Activated CD4-positive, alpha-beta T cell treated with anti-CD3 and anti-CD28 coated beads, Interleukin-2, Interleukin-6, amounts not matched to agents 100 ng/mL and 50 ng/mL, durations not matched to agents 16 hours and 8 hours (primary cell): ENCODE data around the gene MCU.
"Not testable (repeated sequence)": the region's sequence is repeated elsewhere in the genome, so short reads cannot be mapped to it uniquely, and the experiment has no call there.

Source experiments
- DNase-seq: peaks from one replicate; pipeline ENCODE4 v3.0.0-alpha.2; 2020

The MCU gene

DNA sequence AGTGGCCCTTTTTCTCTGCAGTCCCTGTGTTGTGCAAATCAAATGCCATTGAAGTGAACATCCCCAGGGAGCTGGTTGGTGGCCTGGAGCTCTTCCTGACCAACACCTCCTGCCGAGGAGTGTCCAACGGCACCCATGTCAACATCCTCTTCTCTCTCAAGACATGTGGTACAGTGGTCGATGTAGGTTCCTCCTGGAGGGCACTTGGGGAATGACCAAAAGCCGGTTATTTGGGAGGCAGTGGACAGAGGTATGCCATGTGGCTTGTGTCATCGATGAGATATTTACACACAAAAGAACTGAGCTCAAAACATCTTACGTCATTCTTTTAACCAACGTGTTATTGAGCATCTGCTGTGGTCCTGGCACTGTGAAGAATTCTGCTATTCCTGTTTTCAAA is 221.3 kb downstream of the MCU start:
- no peak for DNase-seq

DNA sequence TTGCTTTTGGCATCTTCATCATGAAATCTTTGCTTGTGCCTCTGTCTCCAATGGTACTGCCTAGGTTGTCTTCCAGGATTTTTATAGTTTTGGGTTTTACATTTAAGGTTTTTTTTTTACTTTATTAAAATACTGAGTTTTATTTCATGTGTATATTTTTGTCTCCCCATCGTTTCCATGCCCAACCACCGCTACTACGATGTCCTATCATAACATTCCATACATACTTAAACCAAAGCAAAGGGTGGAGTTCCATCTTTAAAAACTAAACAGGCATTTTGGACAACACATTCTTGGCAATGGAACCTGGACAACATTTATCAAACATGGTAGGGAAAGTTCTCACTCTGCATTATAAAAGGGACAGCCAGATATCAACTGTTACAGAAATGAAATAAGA is 225.3 kb downstream of the MCU start:
- not testable (repeated sequence) for DNase-seq

DNA sequence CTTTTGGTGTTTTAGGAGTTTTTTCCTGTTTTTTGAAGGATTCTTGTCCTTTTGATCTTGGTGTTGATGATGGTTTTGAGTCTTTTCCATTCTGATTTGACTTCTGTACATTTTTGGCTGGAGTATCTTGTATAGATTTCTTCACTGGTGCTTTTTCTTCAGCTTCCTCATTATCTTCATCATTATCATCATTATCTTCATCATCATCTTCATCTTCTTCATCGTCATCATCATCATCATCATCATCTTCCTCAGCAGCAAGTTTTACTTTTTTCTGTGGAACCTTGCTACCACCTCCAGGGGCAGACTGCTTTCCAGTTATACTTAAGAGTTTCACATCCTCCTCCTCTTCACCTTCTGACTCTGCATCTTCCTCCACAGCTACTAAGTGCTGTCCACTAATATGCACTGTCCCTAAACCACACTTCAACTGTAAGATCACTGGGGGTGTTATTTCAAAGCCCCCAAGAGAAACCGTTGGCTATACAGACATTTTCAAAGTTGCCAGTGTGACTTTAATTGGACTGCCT is 225.9 kb downstream of the MCU start:
- not testable (repeated sequence) for DNase-seq

DNA sequence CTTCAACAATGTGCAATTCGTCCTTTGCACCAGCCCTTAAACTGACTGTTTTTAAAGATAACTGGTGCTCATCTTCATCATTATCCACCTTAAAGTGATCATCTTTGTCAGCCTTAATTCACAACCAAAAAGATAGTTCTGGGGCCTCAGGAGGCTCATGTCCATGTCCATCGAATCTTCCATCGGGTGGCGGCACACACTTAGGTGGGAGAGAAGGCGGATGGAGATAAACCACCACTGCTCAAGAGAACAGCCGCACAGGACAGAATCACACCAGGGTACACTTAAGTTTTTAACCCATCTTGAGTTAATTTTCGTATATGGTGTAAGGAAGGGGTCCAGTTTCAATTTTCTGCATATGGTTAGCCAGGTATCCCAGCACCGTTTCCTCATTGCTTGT is 226.4 kb downstream of the MCU start:
- no peak for DNase-seq

DNA sequence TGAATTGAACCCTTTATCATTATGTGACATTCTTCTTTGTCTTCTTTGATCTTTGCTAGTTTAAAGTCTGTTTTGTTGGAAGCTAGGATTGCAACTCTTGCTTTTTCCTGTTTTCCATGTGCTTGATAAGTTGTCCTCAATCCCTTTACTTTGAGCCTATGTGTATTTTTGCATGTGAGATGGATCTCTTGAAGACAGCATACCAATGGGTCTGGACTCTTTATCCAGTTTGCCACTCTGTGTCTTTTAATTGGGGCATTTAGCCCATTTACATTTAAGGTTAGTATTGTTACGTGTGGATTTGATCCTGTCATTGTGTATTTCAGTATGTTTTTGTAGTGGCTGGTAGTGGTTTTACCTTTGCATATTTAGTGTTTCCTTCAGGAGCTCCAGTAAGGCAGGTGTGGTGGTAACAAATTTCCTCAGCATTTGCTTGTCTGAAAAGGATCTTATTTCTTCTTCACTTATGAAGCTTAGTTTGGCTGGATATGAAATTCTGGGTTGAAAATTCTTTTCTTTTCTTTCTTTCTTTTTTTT is 229.3 kb downstream of the MCU start:
- DNase-seq, result not testable (repeated sequence)

DNA sequence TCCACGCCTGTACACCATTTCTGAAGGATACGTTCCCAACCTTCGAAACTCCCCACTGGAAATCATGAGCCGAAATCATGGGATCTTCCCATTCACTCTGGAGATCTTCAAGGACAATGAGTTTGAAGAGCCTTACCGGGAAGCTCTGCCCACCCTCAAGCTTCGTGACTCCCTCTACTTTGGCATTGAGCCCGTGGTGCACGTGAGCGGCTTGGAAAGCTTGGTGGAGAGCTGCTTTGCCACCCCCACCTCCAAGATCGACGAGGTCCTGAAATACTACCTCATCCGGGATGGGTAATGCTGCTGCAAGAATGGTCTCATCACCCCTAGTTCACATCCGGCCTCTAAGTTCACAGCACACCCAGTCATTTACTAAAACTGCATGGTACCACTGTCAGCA is 232.4 kb downstream of the MCU start:
- DNase-seq, result no peak

DNA sequence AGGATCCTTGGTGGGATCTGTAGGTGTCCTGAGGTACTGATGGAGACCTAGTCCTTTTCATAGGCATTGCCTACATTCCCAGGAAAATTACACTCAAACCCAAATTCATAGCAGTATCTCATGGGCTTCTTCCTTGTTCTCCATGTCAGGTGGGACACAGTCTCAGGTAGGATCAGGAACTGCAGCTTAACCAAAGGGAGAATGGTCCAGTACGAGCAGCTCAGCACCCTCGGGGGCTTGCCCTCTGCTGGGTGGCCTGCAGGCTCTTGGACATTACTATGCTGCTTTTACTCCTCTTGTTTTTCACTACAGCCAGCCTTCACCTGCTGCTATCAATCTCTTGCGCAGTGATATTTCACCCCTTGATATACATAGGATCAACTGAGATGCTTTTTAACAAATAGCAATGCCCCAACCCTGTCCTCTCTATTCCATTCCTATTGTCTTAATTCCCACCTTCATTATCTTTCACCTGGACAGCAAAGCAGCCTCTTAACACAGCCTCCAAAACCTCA is 234.1 kb downstream of the MCU start:
- DNase-seq, result no peak

DNA sequence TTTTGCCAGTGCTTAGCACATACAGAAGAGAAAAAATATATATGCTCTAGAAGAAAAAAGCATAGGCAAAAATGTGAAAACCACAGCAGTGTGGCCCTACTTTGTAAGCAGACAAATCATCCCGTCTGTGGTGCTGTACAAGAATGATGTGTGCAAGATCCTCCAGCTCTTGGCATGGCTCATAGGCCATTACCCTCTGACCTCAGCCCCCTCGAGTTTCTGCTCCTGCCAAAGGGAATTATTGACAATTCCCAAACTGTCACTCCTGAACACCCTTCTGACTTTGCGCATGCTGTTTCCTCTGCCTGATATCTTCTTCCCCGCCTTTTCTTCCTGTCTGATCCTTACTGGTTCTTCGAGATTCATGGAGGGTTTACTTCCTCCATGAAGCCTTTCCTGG is 235.5 kb downstream of the MCU start:
- no peak for DNase-seq

DNA sequence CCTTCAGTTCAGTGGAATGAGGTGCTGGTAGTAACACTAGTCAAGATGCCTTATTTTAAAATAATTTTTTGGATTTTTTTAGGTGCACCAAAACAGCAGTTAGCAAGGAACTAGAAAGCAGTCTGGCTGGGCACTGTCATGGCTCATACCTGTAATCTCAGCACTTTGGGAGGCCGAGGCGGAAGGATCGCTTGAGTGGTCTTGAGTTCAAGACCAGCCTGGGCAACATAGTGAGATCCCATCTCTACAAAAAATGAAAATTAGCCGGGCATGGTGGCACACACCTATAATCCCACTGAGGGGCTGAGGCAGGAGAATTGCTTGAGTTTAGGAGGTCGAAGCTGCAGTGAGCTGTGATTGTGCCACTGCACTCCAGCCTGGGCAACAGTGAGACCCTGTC is 236.9 kb downstream of the MCU start:
- DNase-seq, result no peak

DNA sequence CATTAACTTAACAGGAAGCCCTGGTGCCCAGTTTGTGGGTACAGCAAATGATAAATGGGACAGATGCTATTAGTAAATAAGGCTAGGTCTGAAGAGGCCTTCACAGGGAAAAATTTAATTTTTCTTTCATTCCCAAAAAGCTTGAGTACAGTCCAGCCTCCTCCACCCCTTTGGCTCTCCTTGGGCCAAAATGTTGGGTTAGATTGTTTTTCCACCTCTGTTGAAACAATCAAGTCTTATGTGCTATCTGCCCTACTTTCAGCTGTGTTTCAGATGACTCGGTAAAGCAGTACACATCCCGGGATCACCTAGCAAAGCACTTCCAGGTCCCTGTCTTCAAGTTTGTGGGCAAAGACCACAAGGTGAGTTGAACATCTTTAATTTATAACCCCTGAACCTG is 238.3 kb downstream of the MCU start:
- DNase-seq, result no peak

DNA sequence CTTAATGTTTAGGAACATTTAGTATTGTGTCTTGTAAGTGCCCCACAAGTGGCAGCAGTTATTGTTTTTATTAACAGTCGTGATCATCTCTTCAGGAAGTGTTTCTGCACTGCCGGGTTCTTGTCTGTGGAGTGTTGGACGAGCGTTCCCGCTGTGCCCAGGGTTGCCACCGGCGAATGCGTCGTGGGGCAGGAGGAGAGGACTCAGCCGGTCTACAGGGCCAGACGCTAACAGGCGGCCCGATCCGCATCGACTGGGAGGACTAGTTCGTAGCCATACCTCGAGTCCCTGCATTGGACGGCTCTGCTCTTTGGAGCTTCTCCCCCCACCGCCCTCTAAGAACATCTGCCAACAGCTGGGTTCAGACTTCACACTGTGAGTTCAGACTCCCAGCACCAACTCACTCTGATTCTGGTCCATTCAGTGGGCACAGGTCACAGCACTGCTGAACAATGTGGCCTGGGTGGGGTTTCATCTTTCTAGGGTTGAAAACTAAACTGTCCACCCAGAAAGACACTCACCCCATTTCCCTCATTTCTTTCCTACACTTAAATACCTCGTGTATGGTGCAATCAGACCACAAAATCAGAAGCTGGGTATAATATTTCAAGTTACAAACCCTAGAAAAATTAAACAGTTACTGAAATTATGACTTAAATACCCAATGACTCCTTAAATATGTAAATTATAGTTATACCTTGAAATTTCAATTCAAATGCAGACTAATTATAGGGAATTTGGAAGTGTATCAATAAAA is 240.5 kb downstream of the MCU start:
- DNase-seq, result no peak

DNA sequence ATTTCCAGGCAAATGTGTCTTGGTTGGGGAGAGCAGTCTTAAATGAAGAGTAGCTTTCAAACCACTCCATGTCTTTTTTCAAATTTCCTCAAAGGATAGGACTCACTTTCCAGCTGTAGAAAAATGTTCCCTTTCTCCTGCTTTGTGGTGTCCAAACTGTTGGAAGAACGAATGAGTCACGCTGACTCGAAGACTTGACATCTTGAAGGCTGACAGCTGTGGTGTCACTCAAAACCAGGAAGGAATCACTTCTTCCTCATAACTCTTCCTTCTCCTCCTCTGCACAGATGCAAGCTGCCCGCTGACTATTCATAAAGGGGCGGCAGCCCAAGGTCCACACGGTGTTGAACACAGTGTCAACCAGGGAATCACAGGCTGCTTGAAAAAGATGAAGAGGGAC is 243.4 kb downstream of the MCU start:
- DNase-seq, result no peak
